HUDEP-2 (cell line): Measurements from ENCODE around the gene DNAJB1.

Source experiments
- DNase-seq, 76 experiments: peaks; one replicate each; lab custom pipeline; 2025; ENCODE audit not compliant: unreplicated experiment in 76 of 76; lab: John Stamatoyannopoulos, UW

DNAJB1 gene

GRCh38 chr19:14517840-14518505, at the start of gene DNAJB1:
Gene DNAJB1, minus strand, starts transcription at chr19:14518397. Its CDS starts 48 bp downstream, at chr19:14518349.
- peak in 68 of 76 experiments; percentile 20 to 88 (median 74) for DNase-seq

DNA sequence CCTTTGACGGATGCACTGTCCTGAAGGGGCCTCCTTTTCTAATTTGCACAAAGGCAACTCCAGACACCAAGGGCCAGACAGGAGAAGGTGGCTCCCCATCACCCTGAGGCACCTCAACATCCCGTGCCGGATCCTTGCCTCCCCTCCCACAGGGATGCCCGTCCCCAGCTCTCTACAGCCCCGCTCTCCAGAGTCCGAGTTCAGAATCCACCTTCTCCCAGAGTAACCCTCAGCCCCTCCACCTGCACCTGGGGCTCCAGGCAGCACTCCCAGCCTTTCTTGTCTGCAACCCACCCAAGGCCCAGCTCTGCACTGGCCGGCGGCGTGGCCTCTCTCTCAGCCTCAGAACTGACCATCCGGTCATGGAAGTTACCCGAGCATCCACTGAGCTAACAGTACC, 48.9 kb upstream of the DNAJB1 start:
- DNase-seq, result no peak

- DNase-seq, result no peak
Observed at GRCh38 chr19:14566712-14567077, 48.5 kb upstream of the DNAJB1 start.

GRCh38 chr19:14565765-14566711, 47.8 kb upstream of the DNAJB1 start:
- DNase-seq, result no peak

GRCh38 chr19:14565298-14565679, 47.1 kb upstream of the DNAJB1 start:
- peak in 1 of 76 experiments; percentile 12 for DNase-seq

DNA sequence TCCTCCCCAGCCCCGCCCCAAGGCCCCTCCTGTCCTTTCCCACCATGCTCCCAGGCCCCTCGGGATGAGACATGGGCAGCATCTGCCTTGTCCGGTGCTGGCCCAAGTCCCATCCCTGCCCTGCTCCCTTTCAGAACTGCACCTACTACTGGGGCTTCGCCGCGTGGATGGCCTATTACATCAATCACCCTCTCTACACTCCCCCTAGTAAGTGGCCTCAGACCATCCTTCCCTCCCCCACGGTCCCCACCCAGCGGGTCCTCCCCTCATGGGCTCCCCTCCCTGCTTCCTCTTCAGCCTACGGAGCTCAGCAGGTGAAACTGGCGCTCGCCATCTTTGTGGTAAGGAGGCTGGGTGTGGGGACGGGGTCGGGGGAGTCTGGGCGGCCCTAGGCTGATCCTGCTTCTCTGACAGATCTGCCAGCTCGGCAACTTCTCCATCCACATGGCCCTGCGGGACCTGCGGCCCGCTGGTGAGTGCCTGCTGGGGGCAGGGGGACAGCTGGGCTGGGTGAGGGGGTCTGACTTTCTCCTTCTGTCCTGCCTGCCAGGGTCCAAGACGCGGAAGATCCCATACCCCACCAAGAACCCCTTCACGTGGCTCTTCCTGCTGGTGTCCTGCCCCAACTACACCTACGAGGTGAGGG, 46.6 kb upstream of the DNAJB1 start:
- peak in 2 of 76 experiments; percentile 11 to 58 for DNase-seq

DNA sequence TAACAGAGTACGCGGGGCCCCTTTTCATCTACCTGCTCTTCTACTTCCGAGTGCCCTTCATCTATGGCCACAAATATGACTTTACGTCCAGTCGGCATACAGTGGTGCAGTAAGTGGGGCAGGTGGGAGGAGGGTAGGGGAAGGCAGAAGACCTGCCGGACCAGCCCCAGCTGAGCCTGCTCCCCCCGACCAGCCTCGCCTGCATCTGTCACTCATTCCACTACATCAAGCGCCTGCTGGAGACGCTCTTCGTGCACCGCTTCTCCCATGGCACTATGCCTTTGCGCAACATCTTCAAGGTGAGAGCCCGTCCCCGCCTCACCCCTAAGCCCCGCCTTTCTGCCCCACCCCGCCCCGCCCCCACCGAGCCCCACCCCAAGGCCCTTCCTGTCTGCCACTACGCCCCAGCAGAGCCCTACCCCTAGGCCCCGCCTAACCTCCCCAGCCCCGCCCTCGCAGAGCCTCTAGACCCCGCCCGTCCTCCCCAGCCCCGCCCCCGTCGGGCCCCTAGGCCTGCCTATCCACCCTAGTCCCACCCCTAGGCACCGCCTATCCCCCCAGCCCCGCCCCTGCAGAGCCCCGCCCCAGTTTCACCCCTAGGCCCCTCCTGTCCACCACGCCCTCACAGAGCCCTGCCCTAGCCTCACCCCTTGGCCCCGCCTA, 45.9 kb upstream of the DNAJB1 start:
- DNase-seq, result peak in 68 of 76 experiments; percentile 7 to 98 (median 86)

DNA sequence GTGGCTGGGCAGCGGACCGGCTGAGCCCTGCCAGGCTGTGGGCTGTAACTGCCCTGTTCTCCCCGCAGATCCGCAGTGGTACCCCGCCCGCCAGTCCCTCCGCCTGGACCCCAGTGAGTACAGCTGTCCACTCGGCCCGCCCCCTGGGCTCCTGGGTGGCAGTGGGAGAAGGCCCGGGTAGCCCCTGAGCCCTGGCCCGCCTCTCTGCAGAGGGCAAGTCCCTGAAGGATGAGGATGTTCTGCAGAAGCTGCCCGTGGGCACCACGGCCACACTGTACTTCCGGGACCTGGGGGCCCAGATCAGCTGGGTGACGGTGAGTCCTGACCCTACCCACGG, 45.4 kb upstream of the DNAJB1 start:
- no peak for DNase-seq

- no peak for DNase-seq
Observed at GRCh38 chr19:14562660-14563589, 44.7 kb upstream of the DNAJB1 start.

GRCh38 chr19:14561847-14562351, 43.7 kb upstream of the DNAJB1 start:
- DNase-seq, result no peak

- no peak for DNase-seq
Observed at GRCh38 chr19:14561249-14561648, 43.1 kb upstream of the DNAJB1 start.

GRCh38 chr19:14560776-14561108, 42.5 kb upstream of the DNAJB1 start:
- no peak for DNase-seq

DNA sequence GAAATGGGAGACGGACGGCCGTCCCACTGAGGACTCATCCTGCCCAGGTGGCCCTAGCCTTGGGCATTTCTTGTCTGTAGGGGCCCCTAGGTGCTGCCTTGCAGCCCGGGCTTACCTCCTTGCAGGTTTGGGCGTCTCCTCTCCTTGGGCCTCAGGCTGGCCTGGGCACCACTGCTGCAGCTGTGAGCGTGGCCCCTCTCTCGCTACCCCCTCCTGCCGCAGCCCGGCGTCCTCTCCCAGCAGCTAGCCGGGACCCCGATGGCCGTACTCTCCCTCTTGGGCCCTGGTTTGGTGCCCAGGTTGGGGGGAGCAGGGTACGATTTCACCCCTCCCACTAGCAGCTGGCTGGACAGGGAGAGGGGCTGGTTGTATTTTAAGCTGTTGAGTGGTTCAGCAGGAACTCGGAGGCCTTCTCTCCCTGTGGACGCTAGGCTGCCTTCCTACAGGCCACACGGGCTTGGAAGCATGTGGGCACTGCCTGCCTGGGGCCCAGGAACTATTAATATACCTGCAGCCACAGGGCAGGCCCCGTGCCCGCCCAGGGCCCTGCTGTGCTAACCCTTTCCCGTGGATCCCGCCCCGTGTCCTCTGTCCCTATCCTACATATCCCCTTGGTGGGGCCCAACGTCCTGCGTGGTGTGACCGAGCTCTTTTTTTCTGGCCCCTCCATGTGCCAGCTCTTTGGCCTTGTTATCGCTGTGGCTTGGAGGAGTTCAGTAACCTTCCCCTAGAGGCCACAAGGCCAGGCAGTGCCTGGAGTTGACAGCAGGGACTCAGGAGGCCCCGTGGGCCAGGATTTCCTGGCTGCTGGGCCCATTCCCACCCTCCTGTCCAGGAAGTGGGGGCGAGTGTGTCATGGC, 41.9 kb upstream of the DNAJB1 start:
- DNase-seq, result peak in 1 of 76 experiments; percentile 17

GRCh38 chr19:14558370-14559066, 40.3 kb upstream of the DNAJB1 start:
- no peak for DNase-seq

DNA sequence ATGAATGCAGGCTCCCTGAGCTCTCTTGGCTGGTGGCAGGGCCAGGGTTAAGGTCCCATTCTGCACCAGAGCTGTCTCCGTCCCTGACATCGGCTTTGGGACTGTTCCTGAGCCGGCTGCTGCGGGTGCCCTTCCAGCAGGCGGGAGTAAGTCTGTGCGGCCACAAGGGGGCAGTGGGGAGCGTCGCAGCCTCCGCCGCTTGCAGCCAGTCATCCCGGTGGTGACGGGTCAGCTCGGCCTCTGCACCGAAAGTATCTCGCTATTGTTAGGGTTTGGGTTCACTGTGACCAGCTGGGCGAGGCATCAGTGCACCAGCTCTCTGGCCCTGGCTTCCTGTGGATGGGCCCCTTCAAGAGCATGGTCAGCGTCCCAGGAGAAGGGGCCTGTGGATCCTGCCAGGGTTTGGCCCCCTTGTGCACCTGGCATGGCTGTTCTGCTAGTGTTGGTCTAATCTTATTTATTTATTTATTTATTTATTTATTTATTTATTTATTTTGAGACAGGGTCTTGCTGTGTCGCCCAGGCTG, 38.5 kb upstream of the DNAJB1 start:
- DNase-seq, result peak in 68 of 76 experiments; percentile 19 to 88 (median 73)

GRCh38 chr19:14555918-14556661, 37.9 kb upstream of the DNAJB1 start:
- no peak for DNase-seq

DNA sequence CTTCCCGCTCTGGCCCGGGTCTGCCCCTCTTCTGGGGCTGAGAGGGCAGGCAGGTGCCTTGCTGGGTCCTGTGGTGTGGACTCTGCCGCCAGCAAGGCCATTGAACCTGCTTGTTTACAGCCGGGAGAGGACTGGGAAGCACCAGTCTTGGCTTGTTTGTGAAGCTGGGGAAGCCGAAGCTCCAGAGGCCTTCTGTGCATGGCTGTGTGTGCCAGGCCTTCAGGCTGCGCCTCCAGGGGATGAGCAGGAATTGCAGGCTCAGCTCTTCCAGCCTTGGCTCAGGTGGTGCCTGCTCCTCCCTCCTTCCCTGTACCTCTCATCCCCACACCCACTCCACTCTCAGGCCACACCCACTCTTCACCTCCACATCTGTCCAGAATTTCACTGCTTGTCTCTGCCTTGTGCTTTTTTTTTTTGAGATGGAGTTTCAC, 36.2 kb upstream of the DNAJB1 start:
- no peak for DNase-seq
